Psoas muscle (tissue), 8 donors: ENCODE data around the gene INSC. TPM values are rescaled to one million over a fixed set of nuclear protein-coding genes. Genes with fewer than 3 reads are reported as not detected.

Experiments
- ATAC-seq, 4 donors: fragments of 200-7000 bp; cut with Tn5 transposase; one replicate each; pipeline ENCODE4 v1.9.1; 2020; ENCODE audit warnings: moderate library complexity in 3 of 4, mild to moderate bottlenecking in 2 of 4
- DNase-seq, 2 donors: peaks; one replicate each; pipeline ENCODE4 v3.0.0-alpha.2; 2020
- H3K27ac ChIP-seq: fragments of 200-600 bp; one replicate; pipeline ENCODE4 v1.8.0; 2022
- H3K27me3 ChIP-seq, 3 donors: fragments of 200-600 bp in 1 of 3; one replicate each; pipeline versions ENCODE4 v1.6.1 to v1.8.0; 2013 to 2022; ENCODE audit warnings: low read length in 2 of 3, mild to moderate bottlenecking in 2 of 3, moderate library complexity in 1 of 3; ENCODE audit not compliant: insufficient read depth in 3 of 3
- H3K36me3 ChIP-seq, 2 donors: fragments of 200-600 bp in 1 of 2; one replicate each; pipeline versions ENCODE4 v1.6.1 to v1.8.0; 2013 to 2022; ENCODE audit warnings: low read depth in 1 of 2, mild to moderate bottlenecking in 1 of 2, moderate library complexity in 1 of 2; ENCODE audit not compliant: insufficient read depth in 1 of 2
- H3K4me1 ChIP-seq: fragments of 200-600 bp; one replicate; pipeline ENCODE4 v1.8.0; 2022
- H3K4me3 ChIP-seq: fragments of 200-600 bp; one replicate; pipeline ENCODE4 v1.8.0; 2022; ENCODE audit warnings: mild to moderate bottlenecking
- H3K9me3 ChIP-seq: fragments of 200-600 bp; one replicate; pipeline ENCODE4 v1.8.0; 2022
- WGBS, 3 donors: extraction: QIAGEN DNeasy Blood & Tissue Kit; methylation state at CpG; one replicate each; pipeline versions ENCODE4 v1.1.6 to v1.1.7; 2013; 5-methylcytosine and 5-hydroxymethylcytosine counted together
- intact Hi-C, 2 donors: fragments of 100-400 bp; cut with DNase I; formaldehyde crosslinking; loops; one replicate each; pipeline versions ENCODE4 v1.11.0 to v1.14.2; 2022
- polyA plus RNA-seq, 3 donors: library from polyadenylated mRNA; stranded (reverse); fragments of 200-250 nt; gene quantifications; one replicate each; pipeline ENCODE4 v1.2.3, GENCODE V29; 2013
- total RNA-seq, 4 donors: library from RNA; stranded (reverse); fragmentation: NEBNext Ultra II Directional in 2 of 4; extraction: Animal tissue kit (Norgen Biotek cat#: 25700) in 2 of 4; gene quantifications; one replicate each; pipeline versions ENCODE4 v1.2.1 to v1.2.4, GENCODE V29; 2021 to 2023
- TF ChIP-seq, protein P1 (sequence below): fragments of 200-600 bp; IDR thresholded peaks from one replicate; pipeline ENCODE4 v1.8.0; 2022; ENCODE audit warnings: antibody characterized with exemption
- donor health status: healthy with polysubstance abuse.
- donor health status: DM: no; HTN: no; CAD: no; lungs with moderate emphysema.
- donor health status: Bipolar disorder and iron deficiency.
- donor health status: healthy.
- donor health status: DM: yes; HTN: yes; CAD: no.
- donor health status: DM: no; HTN: no; CAD: no.
- donor health status: DM: no; HTN: no; CAD: no.
- donor health status: DM: yes; HTN: yes; CAD: no.

The INSC gene
- total and polyA plus RNA-seq, 7 donors: 0.04 to 1.2 TPM; not detected in 5

GRCh38 chr11:15149050-15149449, 34.3 kb downstream of the INSC start:
- intact Hi-C loops: no loop called here

DNA sequence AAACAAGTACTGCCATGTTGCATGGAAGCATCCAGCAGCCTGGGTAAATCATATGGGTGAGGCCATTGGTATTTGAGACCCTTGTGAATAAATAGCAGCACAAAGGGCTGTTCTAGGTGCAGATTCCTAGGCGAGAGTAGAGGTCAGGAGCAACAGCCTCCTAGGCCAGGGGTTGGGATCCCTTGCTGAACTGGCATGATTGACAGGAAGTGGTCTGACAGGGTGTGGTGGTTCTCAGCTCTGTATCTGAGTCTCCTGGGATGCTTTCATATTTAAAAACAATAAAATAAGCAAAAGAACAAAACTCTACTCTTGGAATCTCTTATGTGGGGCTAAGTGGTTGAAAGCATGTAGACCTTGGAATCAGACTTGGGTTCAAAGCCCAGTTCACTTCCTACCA, 35.8 kb downstream of the INSC start:
- ATAC-seq (no peak), DNase-seq (no peak)
- Histone ChIP-seq H3K4me1 (no peaks in the 10 kb centered on the region), H3K9me3 (no peaks in the 10 kb centered on the region), H3K27me3 (no peaks in the 10 kb centered on the region), H3K27ac (no peak overlapping the region), H3K4me3 (no peak overlapping the region), H3K36me3 (no peaks in the 10 kb centered on the region)
- TF ChIP-seq, protein P1, sequence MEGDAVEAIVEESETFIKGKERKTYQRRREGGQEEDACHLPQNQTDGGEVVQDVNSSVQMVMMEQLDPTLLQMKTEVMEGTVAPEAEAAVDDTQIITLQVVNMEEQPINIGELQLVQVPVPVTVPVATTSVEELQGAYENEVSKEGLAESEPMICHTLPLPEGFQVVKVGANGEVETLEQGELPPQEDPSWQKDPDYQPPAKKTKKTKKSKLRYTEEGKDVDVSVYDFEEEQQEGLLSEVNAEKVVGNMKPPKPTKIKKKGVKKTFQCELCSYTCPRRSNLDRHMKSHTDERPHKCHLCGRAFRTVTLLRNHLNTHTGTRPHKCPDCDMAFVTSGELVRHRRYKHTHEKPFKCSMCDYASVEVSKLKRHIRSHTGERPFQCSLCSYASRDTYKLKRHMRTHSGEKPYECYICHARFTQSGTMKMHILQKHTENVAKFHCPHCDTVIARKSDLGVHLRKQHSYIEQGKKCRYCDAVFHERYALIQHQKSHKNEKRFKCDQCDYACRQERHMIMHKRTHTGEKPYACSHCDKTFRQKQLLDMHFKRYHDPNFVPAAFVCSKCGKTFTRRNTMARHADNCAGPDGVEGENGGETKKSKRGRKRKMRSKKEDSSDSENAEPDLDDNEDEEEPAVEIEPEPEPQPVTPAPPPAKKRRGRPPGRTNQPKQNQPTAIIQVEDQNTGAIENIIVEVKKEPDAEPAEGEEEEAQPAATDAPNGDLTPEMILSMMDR: no peak
- WGBS, 3 donors: 75 to 89% (median 79%) methylated on average over 1 of the region's 1 CpG
- intact Hi-C loops: no loop called here

More at GRCh38 chr11:15149050-15149449, 34.3 kb downstream of the INSC start:
- H3K27ac ChIP-seq: no peak overlapping the region
- TF ChIP-seq, protein P1: no peak
- no peaks in the 10 kb centered on the region for H3K4me1 ChIP-seq
- no peak for DNase-seq
- 77 to 88% (median 84%) methylated on average over 10 of the region's 10 CpGs for WGBS, 3 donors
- no peak overlapping the region for H3K4me3 ChIP-seq
- H3K27me3 ChIP-seq: no peaks in the 10 kb centered on the region
- H3K36me3 ChIP-seq: no peaks in the 10 kb centered on the region
- ATAC-seq: no peak
- H3K9me3 ChIP-seq: no peaks in the 10 kb centered on the region

- intact Hi-C loops: no loop called here
- Histone ChIP-seq H3K36me3 (no peaks in the 10 kb centered on the region), H3K9me3 (no peaks in the 10 kb centered on the region), H3K4me3 (no peak overlapping the region), H3K4me1 (no peaks in the 10 kb centered on the region), H3K27ac (no peak overlapping the region), H3K27me3 (no peaks in the 10 kb centered on the region)
- TF ChIP-seq, protein P1: no peak
- ATAC-seq (no peak), DNase-seq (no peak)
These were observed 38.5 kb downstream of the INSC start for GRCh38 chr11:15153231-15153630.

DNA sequence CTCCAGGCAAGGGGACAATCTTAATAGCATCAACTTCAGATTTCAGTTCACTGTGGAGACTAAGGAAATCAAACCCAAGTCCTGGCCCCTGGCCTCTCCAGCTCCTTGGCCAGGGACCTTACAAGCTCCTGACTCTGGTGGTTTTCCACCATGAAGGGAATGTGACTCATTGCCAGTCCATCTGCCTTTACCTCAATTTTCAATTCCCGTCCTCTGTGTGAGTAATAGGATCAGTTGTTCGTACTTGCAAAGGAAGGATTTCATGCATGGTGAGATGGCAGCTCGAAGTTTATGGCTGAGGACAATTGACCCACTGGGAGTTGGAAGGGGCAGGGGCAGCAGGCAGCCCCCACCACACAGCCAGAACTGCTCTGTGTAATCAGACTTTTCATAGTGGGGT, 42.5 kb downstream of the INSC start:
- ATAC-seq (no peak), DNase-seq (no peak)
- Histone ChIP-seq H3K4me3 (no peak overlapping the region), H3K4me1 (no peaks in the 10 kb centered on the region), H3K36me3 (no peaks in the 10 kb centered on the region), H3K9me3 (no peaks in the 10 kb centered on the region), H3K27me3 (no peaks in the 10 kb centered on the region), H3K27ac (no peak overlapping the region)
- intact Hi-C loops: no loop called here
- TF ChIP-seq, protein P1: no peak
- 55 to 62% (median 59%) methylated on average over 3 of the region's 3 CpGs for WGBS, 3 donors

GRCh38 chr11:15157606-15158137, 42.9 kb downstream of the INSC start:
- ATAC-seq (no peak), DNase-seq (no peak)
- WGBS, 3 donors: 73 to 81% (median 75%) methylated on average over 5 to 6 of the region's 6 CpGs
- intact Hi-C loops: no loop called here
- Histone ChIP-seq H3K27me3 (no peaks in the 10 kb centered on the region), H3K36me3 (no peaks in the 10 kb centered on the region), H3K4me3 (no peak overlapping the region), H3K27ac (no peak overlapping the region), H3K9me3 (no peaks in the 10 kb centered on the region), H3K4me1 (no peaks in the 10 kb centered on the region)
- TF ChIP-seq, protein P1: no peak
